ENCODE results near the gene ACSBG1. TPM values are rescaled to one million over a fixed set of nuclear protein-coding genes. Genes with fewer than 3 reads are reported as not detected.

ACSBG1 gene
- total RNA-seq, 2 experiments from 2014 or later, result 0.30 to 0.41 TPM

DNA sequence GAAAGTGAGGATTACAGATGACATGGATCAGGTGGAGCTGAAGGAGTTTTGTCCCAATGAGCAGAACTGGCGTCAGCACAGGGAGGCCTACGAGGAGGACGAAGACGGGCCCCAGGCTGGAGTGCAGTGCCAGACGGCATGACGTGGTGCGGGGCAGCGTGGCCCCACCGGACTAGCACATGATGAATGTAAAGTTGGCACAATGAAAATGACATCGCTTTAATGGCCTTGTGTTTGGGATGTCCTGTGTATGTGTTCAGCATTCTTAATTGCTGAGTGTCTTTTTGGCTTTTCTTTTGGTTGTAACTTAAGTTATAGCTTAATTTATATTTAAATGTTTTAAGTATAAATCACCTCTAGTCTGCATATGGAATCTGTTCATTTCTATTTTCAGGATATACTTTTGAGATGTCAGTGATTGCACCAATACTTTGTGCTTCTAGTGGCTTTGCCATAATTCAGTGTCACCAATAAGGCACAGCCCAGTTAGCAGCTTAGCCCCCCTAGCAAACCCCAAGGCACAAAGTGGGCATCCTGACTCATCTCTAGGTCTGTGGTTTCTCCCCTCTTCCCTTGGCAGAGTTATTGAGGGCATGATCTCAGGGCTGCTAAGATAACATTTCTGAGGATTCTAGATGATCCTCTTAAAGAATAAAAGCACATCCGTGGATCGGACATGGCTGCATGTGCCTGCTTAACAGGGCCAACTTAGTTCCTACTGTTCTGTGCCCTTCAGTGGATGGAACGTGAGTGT lies 46.1 kb upstream of the ACSBG1 start:
- Histone ChIP-seq H3K9me2 (ENCODE audit: insufficient read depth, low read length) (no peaks in the 10 kb centered on the region), H3K4me2 (ENCODE audit: low read length) (no peak overlapping the region), H3K36me3 (ENCODE audit: insufficient read depth, low read length) (peaks cover 24% of the 10 kb centered on the region), H3K4me1 (ENCODE audit: insufficient read depth, low read length, poor library complexity, severe bottlenecking) (no peaks in the 10 kb centered on the region), H3K9me3 (ENCODE audit: low read length) (no peaks in the 10 kb centered on the region), H3K27ac (ENCODE audit: low read depth, low read length, poor library complexity, severe bottlenecking) (no peak overlapping the region), H2AFZ (ENCODE audit: low read length) (no peak overlapping the region), H3K79me2 (ENCODE audit: insufficient read depth, low read depth, low read length) (no peaks in the 10 kb centered on the region), H4K20me1 (ENCODE audit: insufficient read depth, low read length) (no peaks in the 10 kb centered on the region), H3K4me3 (ENCODE audit: low read depth, low read length, poor library complexity, severe bottlenecking) (no peak overlapping the region)
- no TSS peak for BruUV-seq (replicated peaks)
- POLR2A ChIA-PET, result interaction anchor here (2.7 kb wide), 1 partner anchor 19 kb away, joined by 8 read pairs; the partner anchor contains the start of gene SKIC8
- intact Hi-C loops (cut with micrococcal nuclease; ENCODE audit: unreplicated experiment), result no loop called here
- DNase-seq (ENCODE audit: low spot score), result no peak
- CTCF ChIA-PET (ENCODE audit: unreplicated experiment), result interaction anchor here (1.0 kb wide), 1 partner anchor 19 kb away, joined by 4 read pairs; the partner anchor contains the start of gene SKIC8
- TF ChIP-seq, protein P1, sequence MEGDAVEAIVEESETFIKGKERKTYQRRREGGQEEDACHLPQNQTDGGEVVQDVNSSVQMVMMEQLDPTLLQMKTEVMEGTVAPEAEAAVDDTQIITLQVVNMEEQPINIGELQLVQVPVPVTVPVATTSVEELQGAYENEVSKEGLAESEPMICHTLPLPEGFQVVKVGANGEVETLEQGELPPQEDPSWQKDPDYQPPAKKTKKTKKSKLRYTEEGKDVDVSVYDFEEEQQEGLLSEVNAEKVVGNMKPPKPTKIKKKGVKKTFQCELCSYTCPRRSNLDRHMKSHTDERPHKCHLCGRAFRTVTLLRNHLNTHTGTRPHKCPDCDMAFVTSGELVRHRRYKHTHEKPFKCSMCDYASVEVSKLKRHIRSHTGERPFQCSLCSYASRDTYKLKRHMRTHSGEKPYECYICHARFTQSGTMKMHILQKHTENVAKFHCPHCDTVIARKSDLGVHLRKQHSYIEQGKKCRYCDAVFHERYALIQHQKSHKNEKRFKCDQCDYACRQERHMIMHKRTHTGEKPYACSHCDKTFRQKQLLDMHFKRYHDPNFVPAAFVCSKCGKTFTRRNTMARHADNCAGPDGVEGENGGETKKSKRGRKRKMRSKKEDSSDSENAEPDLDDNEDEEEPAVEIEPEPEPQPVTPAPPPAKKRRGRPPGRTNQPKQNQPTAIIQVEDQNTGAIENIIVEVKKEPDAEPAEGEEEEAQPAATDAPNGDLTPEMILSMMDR (conservative IDR thresholded peaks at IDR 0.05; ENCODE audit: low read length), result no peak
- no peak for TF ChIP-seq EZH2phosphoT487 (IDR thresholded peaks at IDR 0.05; ENCODE audit: borderline replicate concordance, low read depth, low read length)

GRCh38 chr15:78276064-78276943 lies 41.9 kb upstream of the ACSBG1 start:
- H3K4me2 ChIP-seq (ENCODE audit: low read length), result no peak overlapping the region
- no peak for DNase-seq (ENCODE audit: low spot score)
- TF ChIP-seq EZH2phosphoT487 (IDR thresholded peaks at IDR 0.05; ENCODE audit: borderline replicate concordance, low read depth, low read length), result no peak
- TF ChIP-seq, protein P1 (conservative IDR thresholded peaks at IDR 0.05; ENCODE audit: low read length), result no peak
- no peaks in the 10 kb centered on the region for H4K20me1 ChIP-seq (ENCODE audit: insufficient read depth, low read length)
- no peaks in the 10 kb centered on the region for H3K9me2 ChIP-seq (ENCODE audit: insufficient read depth, low read length)
- H3K9me3 ChIP-seq (ENCODE audit: low read length), result no peaks in the 10 kb centered on the region
- no peaks in the 10 kb centered on the region; the same call in 1 of the 2 replicates for H3K36me3 ChIP-seq (ENCODE audit: insufficient read depth, low read length)
- H2AFZ ChIP-seq (ENCODE audit: low read length), result no peak overlapping the region
- no peak overlapping the region for H3K27ac ChIP-seq (ENCODE audit: low read depth, low read length, poor library complexity, severe bottlenecking)
- ChIA-PET POLR2A (interaction anchor here (1.0 kb wide), 1 partner anchor 11 kb away, joined by 4 read pairs; no protein-coding TSS in a partner anchor), CTCF (ENCODE audit: unreplicated experiment) (no interaction called here)
- intact Hi-C loops (cut with micrococcal nuclease; ENCODE audit: unreplicated experiment), result no loop called here
- no TSS peak for BruUV-seq (replicated peaks)
- no peaks in the 10 kb centered on the region for H3K79me2 ChIP-seq (ENCODE audit: insufficient read depth, low read depth, low read length)
- no peaks in the 10 kb centered on the region for H3K4me1 ChIP-seq (ENCODE audit: insufficient read depth, low read length, poor library complexity, severe bottlenecking)
- H3K4me3 ChIP-seq (ENCODE audit: low read depth, low read length, poor library complexity, severe bottlenecking), result no peak overlapping the region

All from OCI-LY7 (cell line).